ENCODE data around the gene RNF213.

Gene RNF213

DNA sequence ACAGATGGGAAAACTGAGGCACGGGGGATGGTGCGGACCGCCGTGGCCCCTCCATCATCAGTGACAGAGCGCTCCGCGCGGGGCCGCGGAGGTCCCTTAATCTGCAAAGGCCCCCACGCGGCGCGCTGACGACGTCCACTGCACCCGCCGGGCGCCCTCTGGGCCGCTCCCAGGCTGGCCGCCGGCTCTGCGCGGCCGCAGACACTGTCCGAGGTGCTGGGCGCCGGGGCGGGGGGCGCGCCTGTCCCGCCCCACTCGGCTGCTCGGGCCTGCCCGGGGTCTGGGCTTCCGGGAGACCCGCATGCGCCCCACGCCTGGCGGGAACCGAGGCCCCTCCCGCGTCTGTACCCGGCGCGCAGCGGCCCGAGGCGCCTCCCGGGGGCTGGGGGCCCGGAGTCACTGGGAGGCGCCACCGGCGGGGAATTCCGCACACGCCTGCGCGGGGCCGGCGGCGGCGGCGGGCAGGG lies 550 bp upstream of the RNF213 start:
- H3K27ac Mint-ChIP-seq (ENCODE audit: low read depth) = peak overlapping the region; percentile 92
- ATAC-seq (replicated peaks; ENCODE audit: extremely low read depth, poor library complexity, severe bottlenecking) (peak; percentile 57), DNase-seq (ENCODE audit: low spot score in 2 of 2) (peak; percentile 54 to 57)
- peaks cover 57% of the 10 kb centered on the region for H3K4me1 Mint-ChIP-seq
- H3K36me3 Mint-ChIP-seq (ENCODE audit: insufficient read depth) = peaks cover 23% of the 10 kb centered on the region
- no peaks in the 10 kb centered on the region for H3K27me3 Mint-ChIP-seq
- H3K9me3 Mint-ChIP-seq = no peaks in the 10 kb centered on the region
- H3K4me3 Mint-ChIP-seq = peak overlapping the region; percentile 91

GRCh38 chr17:80261159-80261894 lies 675 bp downstream of the RNF213 start:
- ATAC-seq (replicated peaks; ENCODE audit: extremely low read depth, poor library complexity, severe bottlenecking) = peak; percentile 37
- Mint-ChIP-seq H3K9me3 (no peaks in the 10 kb centered on the region), H3K4me3 (peak overlapping the region; percentile 94), H3K4me1 (peaks cover 59% of the 10 kb centered on the region), H3K27me3 (no peaks in the 10 kb centered on the region), H3K27ac (ENCODE audit: low read depth) (peak overlapping the region; percentile 83), H3K36me3 (ENCODE audit: insufficient read depth) (peaks cover 32% of the 10 kb centered on the region)
- peak; percentile 43 to 64 for DNase-seq (ENCODE audit: low spot score in 2 of 2)

- Mint-ChIP-seq H3K4me3 (peak overlapping the region; percentile 94), H3K36me3 (ENCODE audit: insufficient read depth) (peaks cover 35% of the 10 kb centered on the region), H3K4me1 (peaks cover 59% of the 10 kb centered on the region), H3K27ac (ENCODE audit: low read depth) (peak overlapping the region; percentile 83), H3K9me3 (no peaks in the 10 kb centered on the region), H3K27me3 (no peaks in the 10 kb centered on the region)
- ATAC-seq (replicated peaks; ENCODE audit: extremely low read depth, poor library complexity, severe bottlenecking) (no peak), DNase-seq (ENCODE audit: low spot score in 2 of 2) (no peak)
Observed at GRCh38 chr17:80261895-80262279, 1.2 kb downstream of the RNF213 start.

DNA sequence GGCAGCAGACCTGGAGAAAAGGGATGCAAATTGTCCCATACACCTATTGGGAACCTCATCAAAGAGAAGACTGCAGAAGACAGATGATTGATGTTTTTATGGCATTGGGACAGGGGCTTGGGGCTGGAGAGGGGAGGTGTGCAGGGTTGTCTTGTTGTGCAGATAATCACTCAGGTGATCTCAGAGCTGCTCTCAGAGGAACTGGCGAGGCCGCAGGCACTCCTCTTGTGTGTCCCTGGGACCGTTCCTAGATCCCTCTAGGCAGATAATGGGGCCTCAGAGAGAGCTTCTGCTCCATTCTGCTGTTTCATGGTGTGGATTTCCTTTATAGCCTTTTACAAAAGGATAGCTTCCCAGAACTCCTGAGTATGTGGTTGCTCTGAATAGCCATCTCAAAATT lies 1.6 kb downstream of the RNF213 start:
- peak overlapping the region; percentile 94 for H3K4me3 Mint-ChIP-seq
- peaks cover 61% of the 10 kb centered on the region for H3K4me1 Mint-ChIP-seq
- no peaks in the 10 kb centered on the region for H3K9me3 Mint-ChIP-seq
- no peak overlapping the region for H3K27ac Mint-ChIP-seq (ENCODE audit: low read depth)
- peaks cover 39% of the 10 kb centered on the region for H3K36me3 Mint-ChIP-seq (ENCODE audit: insufficient read depth)
- no peaks in the 10 kb centered on the region for H3K27me3 Mint-ChIP-seq
- DNase-seq (ENCODE audit: low spot score in 2 of 2) = no peak
- ATAC-seq (replicated peaks; ENCODE audit: extremely low read depth, poor library complexity, severe bottlenecking) = no peak

DNA sequence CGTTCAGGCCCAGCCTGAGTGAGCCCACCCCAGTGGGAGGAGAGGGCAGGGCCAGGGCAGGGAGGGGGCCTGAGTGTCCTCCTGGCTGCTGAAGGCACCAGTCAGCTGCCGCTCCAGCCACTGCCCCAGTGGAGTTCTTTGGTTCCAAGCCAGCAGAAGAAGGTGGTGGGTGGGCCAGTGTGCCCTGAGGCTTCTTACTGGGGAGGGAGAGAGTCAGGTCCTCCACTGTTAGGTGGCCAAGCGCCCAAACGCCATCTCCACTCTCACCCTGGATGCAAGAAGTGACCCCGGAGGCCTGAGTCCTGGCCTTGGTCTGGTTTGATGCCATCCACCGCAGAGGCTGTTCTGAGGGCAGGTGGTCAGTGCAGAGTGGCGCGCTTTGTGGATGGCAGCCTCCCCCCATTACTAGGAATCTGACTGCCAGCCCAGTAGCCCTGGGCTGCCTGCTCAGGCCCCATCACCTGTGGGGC lies 2.2 kb downstream of the RNF213 start:
- DNase-seq (ENCODE audit: low spot score in 2 of 2) = no peak
- Mint-ChIP-seq H3K9me3 (no peaks in the 10 kb centered on the region), H3K36me3 (ENCODE audit: insufficient read depth) (peaks cover 43% of the 10 kb centered on the region), H3K4me1 (peaks cover 59% of the 10 kb centered on the region), H3K27me3 (no peaks in the 10 kb centered on the region), H3K4me3 (peak overlapping the region; percentile 94), H3K27ac (ENCODE audit: low read depth) (peak overlapping the region; percentile 88)
- no peak for ATAC-seq (replicated peaks; ENCODE audit: extremely low read depth, poor library complexity, severe bottlenecking)

DNA sequence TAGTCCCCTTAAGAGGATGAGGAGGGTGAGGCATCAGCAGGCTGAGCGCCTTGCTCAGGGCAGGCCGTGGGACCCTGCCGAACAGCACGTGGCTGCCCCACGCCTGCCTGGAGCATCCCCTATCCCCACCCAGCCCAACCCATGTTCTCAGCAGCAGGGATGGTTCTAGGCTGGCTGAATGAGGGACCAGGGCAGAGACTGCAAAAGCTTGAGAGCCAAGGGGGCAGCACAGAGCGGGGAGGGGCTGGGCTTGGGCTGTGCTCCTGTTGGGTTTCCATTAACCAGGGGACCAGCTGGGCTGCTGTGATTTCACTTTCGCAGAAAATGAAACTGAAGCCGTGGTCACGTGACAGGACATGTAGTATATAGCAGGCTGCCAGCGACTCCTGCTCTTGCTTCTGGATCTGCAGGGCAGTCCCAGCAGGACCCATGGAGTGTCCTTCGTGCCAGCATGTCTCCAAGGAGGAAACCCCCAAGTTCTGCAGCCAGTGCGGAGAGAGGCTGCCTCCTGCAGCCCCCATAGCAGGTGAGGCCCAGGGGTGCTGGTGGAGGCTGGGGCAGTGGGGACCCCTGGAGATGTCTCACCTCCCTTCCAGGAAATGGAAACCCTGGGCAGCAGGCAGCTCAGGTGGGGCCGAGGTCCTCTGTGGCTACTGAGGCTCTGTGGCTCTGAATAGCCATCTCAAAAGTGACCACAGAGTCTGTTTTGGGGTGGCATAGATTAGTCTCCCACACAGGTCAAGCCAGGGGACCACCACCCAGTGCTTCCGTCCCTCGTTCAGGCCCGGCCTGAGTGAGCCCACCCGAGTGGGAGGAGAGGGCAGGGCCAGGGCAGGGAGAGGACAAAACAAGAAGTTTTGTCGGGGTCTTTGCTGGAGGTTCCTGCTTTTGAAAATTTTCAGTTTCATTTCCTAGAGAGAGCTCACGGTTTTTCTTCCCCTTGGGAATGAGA lies 2.9 kb downstream of the RNF213 start:
- DNase-seq (ENCODE audit: low spot score in 2 of 2) (peak; percentile 62 to 72), ATAC-seq (replicated peaks; ENCODE audit: extremely low read depth, poor library complexity, severe bottlenecking) (peak; percentile 28)
- Mint-ChIP-seq H3K4me1 (peaks cover 52% of the 10 kb centered on the region), H3K27ac (ENCODE audit: low read depth) (peak overlapping the region; percentile 88), H3K4me3 (peak overlapping the region; percentile 94), H3K9me3 (no peaks in the 10 kb centered on the region), H3K36me3 (ENCODE audit: insufficient read depth) (peaks cover 46% of the 10 kb centered on the region), H3K27me3 (no peaks in the 10 kb centered on the region)

GRCh38 chr17:80264205-80265075 lies 3.8 kb downstream of the RNF213 start:
- no peaks in the 10 kb centered on the region for H3K27me3 Mint-ChIP-seq

GRCh38 chr17:80265205-80266068 lies 4.8 kb downstream of the RNF213 start:
- peaks cover 47% of the 10 kb centered on the region for H3K36me3 Mint-ChIP-seq (ENCODE audit: insufficient read depth)
- no peaks in the 10 kb centered on the region for H3K27me3 Mint-ChIP-seq
- peak; percentile 51 to 72 for DNase-seq (ENCODE audit: low spot score in 2 of 2)
- ATAC-seq (replicated peaks; ENCODE audit: extremely low read depth, poor library complexity, severe bottlenecking) = peak; percentile 75
- peak overlapping the region; percentile 90 for H3K27ac Mint-ChIP-seq (ENCODE audit: low read depth)
- peak overlapping the region; percentile 94 for H3K4me3 Mint-ChIP-seq
- no peaks in the 10 kb centered on the region for H3K9me3 Mint-ChIP-seq
- H3K4me1 Mint-ChIP-seq = peaks cover 44% of the 10 kb centered on the region

More at GRCh38 chr17:80264205-80265075, 3.8 kb downstream of the RNF213 start:
- no peak for ATAC-seq (replicated peaks; ENCODE audit: extremely low read depth, poor library complexity, severe bottlenecking)
- Mint-ChIP-seq H3K36me3 (ENCODE audit: insufficient read depth) (peaks cover 46% of the 10 kb centered on the region), H3K27ac (ENCODE audit: low read depth) (peak overlapping the region; percentile 90), H3K4me1 (peaks cover 45% of the 10 kb centered on the region), H3K4me3 (peak overlapping the region; percentile 94), H3K9me3 (no peaks in the 10 kb centered on the region)
- DNase-seq (ENCODE audit: low spot score in 2 of 2) = peak in 1 of 2 donors; percentile 41

DNA sequence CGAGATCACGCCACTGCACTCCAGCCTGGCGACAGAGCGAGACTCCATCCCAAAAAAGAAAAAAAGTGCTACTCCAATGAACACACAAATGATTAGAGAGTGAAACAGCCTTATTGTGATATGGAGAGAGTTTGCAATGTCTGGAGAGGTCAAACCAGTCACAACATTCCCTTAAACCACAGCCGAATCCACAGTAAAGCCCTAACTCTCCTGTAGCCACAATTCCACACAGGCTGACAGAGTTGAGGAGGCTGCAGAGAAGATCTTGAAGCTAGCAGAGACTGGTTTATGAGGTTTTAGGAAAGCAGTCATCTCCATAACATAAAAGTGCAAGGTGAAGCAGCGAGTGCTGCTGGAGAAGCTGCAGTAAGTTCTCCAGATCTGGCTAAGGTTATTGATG lies 6.7 kb downstream of the RNF213 start:
- no peak for DNase-seq (ENCODE audit: low spot score in 2 of 2)
- Mint-ChIP-seq H3K4me1 (peaks cover 40% of the 10 kb centered on the region), H3K27me3 (no peaks in the 10 kb centered on the region), H3K27ac (ENCODE audit: low read depth) (no peak overlapping the region), H3K4me3 (peak overlapping the region; percentile 27), H3K36me3 (ENCODE audit: insufficient read depth) (peaks cover 47% of the 10 kb centered on the region), H3K9me3 (no peaks in the 10 kb centered on the region)
- ATAC-seq (replicated peaks; ENCODE audit: extremely low read depth, poor library complexity, severe bottlenecking) = no peak

DNA sequence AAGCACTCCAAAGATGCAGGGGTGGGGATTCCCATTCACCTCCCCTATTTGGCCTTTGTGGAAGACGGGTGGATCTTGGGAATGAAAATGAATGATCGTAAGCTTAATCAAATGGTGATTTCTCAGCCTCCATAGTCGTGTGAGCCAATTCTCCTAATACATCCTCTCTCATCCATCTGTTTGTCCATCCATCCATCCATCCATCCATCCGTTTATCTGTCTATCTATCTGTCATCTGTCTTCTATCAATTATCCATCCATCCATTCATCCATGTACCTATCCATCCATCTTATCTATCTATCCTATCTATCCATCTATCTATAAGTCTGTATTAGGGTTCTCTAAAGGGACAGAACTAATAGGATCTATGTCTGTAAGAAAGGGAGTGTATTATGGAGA lies 7.8 kb downstream of the RNF213 start:
- H3K36me3 Mint-ChIP-seq (ENCODE audit: insufficient read depth) = peaks cover 50% of the 10 kb centered on the region
- DNase-seq (ENCODE audit: low spot score in 2 of 2) = no peak
- no peak overlapping the region for H3K4me3 Mint-ChIP-seq
- ATAC-seq (replicated peaks; ENCODE audit: extremely low read depth, poor library complexity, severe bottlenecking) = no peak
- peaks cover 40% of the 10 kb centered on the region for H3K4me1 Mint-ChIP-seq
- no peak overlapping the region for H3K27ac Mint-ChIP-seq (ENCODE audit: low read depth)
- no peaks in the 10 kb centered on the region for H3K27me3 Mint-ChIP-seq
- no peaks in the 10 kb centered on the region for H3K9me3 Mint-ChIP-seq

GRCh38 chr17:80269405-80269807 lies 8.8 kb downstream of the RNF213 start:
- Mint-ChIP-seq H3K9me3 (no peaks in the 10 kb centered on the region), H3K27ac (ENCODE audit: low read depth) (no peak overlapping the region), H3K27me3 (no peaks in the 10 kb centered on the region), H3K4me3 (no peak overlapping the region), H3K4me1 (peaks cover 41% of the 10 kb centered on the region), H3K36me3 (ENCODE audit: insufficient read depth) (peaks cover 51% of the 10 kb centered on the region)
- no peak for ATAC-seq (replicated peaks; ENCODE audit: extremely low read depth, poor library complexity, severe bottlenecking)
- DNase-seq (ENCODE audit: low spot score in 2 of 2) = no peak

Measured in central memory CD8-positive, alpha-beta T cell (primary cell).